ENCODE data around the gene PTPRM. TPM values are rescaled to one million over a fixed set of nuclear protein-coding genes. Genes with fewer than 3 reads are reported as not detected.

Gene PTPRM
- total and polyA plus RNA-seq, 2 donors (not counting 3 experiments of a cell fraction or from before 2014, with no cell fraction given): 37.4 to 43.7 TPM

- H3K36me3 ChIP-seq (ENCODE audit: control insufficient read depth in 2 of 2, extremely low read depth in 1 of 2, insufficient read depth in 2 of 2, low read length in 2 of 2): no peaks in the 10 kb centered on the region
- H3K4me1 ChIP-seq (ENCODE audit: control insufficient read depth, extremely low read depth, insufficient read depth, low read length): no peaks in the 10 kb centered on the region
- no peak overlapping the region for H3K4me2 ChIP-seq (ENCODE audit: insufficient read depth, low read length)
- no peak for TF ChIP-seq FOS (IDR thresholded peaks at IDR 0.05; ENCODE audit: borderline replicate concordance, insufficient read depth, low read length)
- TF ChIP-seq MAX (IDR thresholded peaks at IDR 0.05; ENCODE audit: insufficient read depth, insufficient read length): no peak
- TF ChIP-seq EZH2 (IDR thresholded peaks at IDR 0.05; ENCODE audit: borderline replicate concordance, low read depth, low read length, severe bottlenecking): no peak
- TF ChIP-seq JUN (IDR thresholded peaks at IDR 0.05; ENCODE audit: borderline replicate concordance, insufficient read depth, insufficient read length, low read depth): no peak
- TF ChIP-seq POLR2AphosphoS5 (IDR thresholded peaks at IDR 0.05; ENCODE audit: insufficient read depth, low read depth, low read length): no peak
- TF ChIP-seq POLR2A (IDR thresholded peaks at IDR 0.05; ENCODE audit: low read depth, low read length): no peak
- TF ChIP-seq MYC (IDR thresholded peaks at IDR 0.05; ENCODE audit: low read depth, low read length): no peak
- TF ChIP-seq, protein P1, sequence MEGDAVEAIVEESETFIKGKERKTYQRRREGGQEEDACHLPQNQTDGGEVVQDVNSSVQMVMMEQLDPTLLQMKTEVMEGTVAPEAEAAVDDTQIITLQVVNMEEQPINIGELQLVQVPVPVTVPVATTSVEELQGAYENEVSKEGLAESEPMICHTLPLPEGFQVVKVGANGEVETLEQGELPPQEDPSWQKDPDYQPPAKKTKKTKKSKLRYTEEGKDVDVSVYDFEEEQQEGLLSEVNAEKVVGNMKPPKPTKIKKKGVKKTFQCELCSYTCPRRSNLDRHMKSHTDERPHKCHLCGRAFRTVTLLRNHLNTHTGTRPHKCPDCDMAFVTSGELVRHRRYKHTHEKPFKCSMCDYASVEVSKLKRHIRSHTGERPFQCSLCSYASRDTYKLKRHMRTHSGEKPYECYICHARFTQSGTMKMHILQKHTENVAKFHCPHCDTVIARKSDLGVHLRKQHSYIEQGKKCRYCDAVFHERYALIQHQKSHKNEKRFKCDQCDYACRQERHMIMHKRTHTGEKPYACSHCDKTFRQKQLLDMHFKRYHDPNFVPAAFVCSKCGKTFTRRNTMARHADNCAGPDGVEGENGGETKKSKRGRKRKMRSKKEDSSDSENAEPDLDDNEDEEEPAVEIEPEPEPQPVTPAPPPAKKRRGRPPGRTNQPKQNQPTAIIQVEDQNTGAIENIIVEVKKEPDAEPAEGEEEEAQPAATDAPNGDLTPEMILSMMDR (IDR thresholded peaks at IDR 0.05; ENCODE audit: extremely low read depth in 1 of 2, insufficient read depth in 1 of 2, low read depth in 1 of 2, low read length in 2 of 2): no peak
- no peak for TF ChIP-seq GATA2 (IDR thresholded peaks at IDR 0.05; ENCODE audit: insufficient read depth, insufficient read length, low read depth, low read length)
- dilution Hi-C loops (cut with MboI; ENCODE audit: extremely low pct_ligation_motif_present, low sequenced_read_pairs): no loop called here
- FAIRE-seq: no peak
- H3K9me3 ChIP-seq (replicated peaks; ENCODE audit: control insufficient read depth, insufficient read depth, low read length): no peaks in the 10 kb centered on the region
- POLR2A ChIA-PET: no interaction called here
- intact Hi-C loops (cut with micrococcal nuclease): no loop called here
- H3K9ac ChIP-seq (replicated peaks; ENCODE audit: extremely low read depth, insufficient read depth, low read length): no peak overlapping the region
- no peaks in the 10 kb centered on the region for H3K9me1 ChIP-seq (replicated peaks; ENCODE audit: control insufficient read depth, extremely low read depth, insufficient read depth, low read length)
- no peaks in the 10 kb centered on the region for H4K20me1 ChIP-seq (replicated peaks; ENCODE audit: control insufficient read depth, extremely low read depth, insufficient read depth, low read length)
- H3K27me3 ChIP-seq (ENCODE audit: control insufficient read depth in 2 of 2, insufficient read depth in 2 of 2, low read length in 2 of 2): no peaks in the 10 kb centered on the region
- no peak overlapping the region for H3K4me3 ChIP-seq (replicated peaks in 1 of 3; ENCODE audit: insufficient read depth in 1 of 3, low read depth in 1 of 3, low read length in 3 of 3)
- CTCF ChIA-PET: interaction anchor here (1.3 kb wide), 2 partner anchors 9 to 29 kb away, joined by 3 to 4 read pairs; no protein-coding TSS in a partner anchor
- no peak for DNase-seq (ENCODE audit: low read depth, low spot score)
- H2AFZ ChIP-seq (ENCODE audit: low read depth, low read length): no peak overlapping the region
- no peak overlapping the region for H3K27ac ChIP-seq (ENCODE audit: insufficient read depth, low read depth, low read length)
- H3K79me2 ChIP-seq (ENCODE audit: control insufficient read depth, insufficient read depth, low read length): no peaks in the 10 kb centered on the region
- no TSS peak for BruUV-seq (replicated peaks)
Observed at GRCh38 chr18:7870266-7870665, 303.1 kb downstream of the PTPRM start.

Measured in endothelial cell of umbilical vein (primary cell).